GM18502 (cell line): ENCODE results near the gene INO80.

Experiments used
- ATAC-seq: cut with Tn5 transposase; IDR thresholded peaks from one replicate; pipeline ENCODE4 v1.9.1; 2021; ENCODE audit warnings: mild to moderate bottlenecking; ENCODE audit not compliant: unreplicated experiment, poor library complexity

The INO80 gene

GRCh38 chr15:41011055-41011815, 104.8 kb downstream of the INO80 start:
- ATAC-seq, result no peak

GRCh38 chr15:41010345-41010744, 105.7 kb downstream of the INO80 start:
- ATAC-seq, result no peak

GRCh38 chr15:41006479-41006878, 109.6 kb downstream of the INO80 start:
- no peak for ATAC-seq

- no peak for ATAC-seq
Observed at GRCh38 chr15:41004490-41004889, 111.6 kb downstream of the INO80 start.

GRCh38 chr15:41001524-41002214, 114.4 kb downstream of the INO80 start:
- no peak for ATAC-seq

GRCh38 chr15:40999190-40999589, 116.9 kb downstream of the INO80 start:
- ATAC-seq, result no peak

- ATAC-seq, result no peak
Observed at GRCh38 chr15:40995656-40996055, 120.4 kb downstream of the INO80 start.

GRCh38 chr15:40992825-40993224, 123.3 kb downstream of the INO80 start:
- ATAC-seq, result no peak

- no peak for ATAC-seq
Observed at GRCh38 chr15:40992241-40992741, 123.8 kb downstream of the INO80 start.

- ATAC-seq, result no peak
Observed at GRCh38 chr15:40991355-40991754, 124.7 kb downstream of the INO80 start.

GRCh38 chr15:40990789-40991188, 125.3 kb downstream of the INO80 start:
- ATAC-seq, result no peak

- ATAC-seq, result no peak
Observed at GRCh38 chr15:40990080-40990479, 126.0 kb downstream of the INO80 start.

GRCh38 chr15:40988156-40988555, 127.9 kb downstream of the INO80 start:
- no peak for ATAC-seq

- ATAC-seq, result no peak
Observed at GRCh38 chr15:40986820-40987219, 129.3 kb downstream of the INO80 start.

- ATAC-seq, result no peak
Observed at GRCh38 chr15:40985541-40986330, 130.3 kb downstream of the INO80 start.

- no peak for ATAC-seq
Observed at GRCh38 chr15:40984964-40985363, 131.1 kb downstream of the INO80 start.

GRCh38 chr15:40984406-40984805, 131.7 kb downstream of the INO80 start:
- ATAC-seq, result no peak

GRCh38 chr15:40982855-40983254, 133.2 kb downstream of the INO80 start:
- no peak for ATAC-seq

- no peak for ATAC-seq
Observed at GRCh38 chr15:40981186-40981585, 134.9 kb downstream of the INO80 start.

- ATAC-seq, result no peak
Observed at GRCh38 chr15:40978562-40978961, 137.5 kb downstream of the INO80 start.

GRCh38 chr15:40978141-40978540, 137.9 kb downstream of the INO80 start:
- no peak for ATAC-seq
